Esophagus muscularis mucosa (tissue), 4 donors: ENCODE results near the gene DIRAS2. TPM values are rescaled to one million over a fixed set of nuclear protein-coding genes. Genes with fewer than 3 reads are reported as not detected.

Experiments used
- DNase-seq: peaks from one replicate; pipeline ENCODE4 v3.0.0-alpha.2; 2017; ENCODE audit errors: extremely low spot score
- H3K27ac ChIP-seq, 4 donors: fragments of 200-600 bp; sonication (generic); replicated peaks in 1 of 4; 1 replicate in 3 of 4; 2 replicates in 1 of 4; pipeline ENCODE4 v1.5.1; 2016 to 2019; ENCODE audit warnings: mild to moderate bottlenecking in 1 of 4
- H3K27me3 ChIP-seq, 4 donors: fragments of 200-600 bp; sonication (generic); one replicate each; pipeline versions ENCODE4 v1.5.1 to v1.6.0; 2016 to 2019
- H3K36me3 ChIP-seq, 4 donors: fragments of 200-600 bp; sonication (generic); one replicate each; pipeline ENCODE4 v1.5.1; 2016 to 2019
- H3K4me1 ChIP-seq, 4 donors: fragments of 200-600 bp; sonication (generic); one replicate each; pipeline ENCODE4 v1.5.1; 2016 to 2019
- H3K4me3 ChIP-seq, 4 donors: fragments of 200-600 bp; sonication (generic); 1 replicate in 2 of 4; 2 replicates in 2 of 4; pipeline ENCODE4 v1.5.1; 2016 to 2019; ENCODE audit warnings: mild to moderate bottlenecking in 4 of 4, moderate library complexity in 1 of 4
- H3K9me3 ChIP-seq, 4 donors: fragments of 200-600 bp; sonication (generic); 1 replicate in 3 of 4; 2 replicates in 1 of 4; pipeline ENCODE4 v1.5.1; 2016 to 2019
- CTCF ChIP-seq, 3 experiments: fragments of 200-600 bp in 2 of 3; fragments of 450-650 bp in 1 of 3; sonication (generic) in 2 of 3; IDR thresholded peaks; one replicate each; pipeline ENCODE4 v1.5.1; 2017 to 2019; ENCODE audit warnings: antibody characterized with exemption in 3 of 3, mild to moderate bottlenecking in 2 of 3, moderate library complexity in 1 of 3
- EP300 ChIP-seq: sonication (generic); formaldehyde crosslinking; IDR thresholded peaks from one replicate; pipeline ENCODE4 v1.6.1; 2017; ENCODE audit warnings: antibody characterized with exemption
- POLR2A ChIP-seq: fragments of 450-650 bp; IDR thresholded peaks from one replicate; pipeline ENCODE4 v1.6.1; 2017; ENCODE audit warnings: antibody characterized with exemption, moderate library complexity, mild to moderate bottlenecking, low read depth
- POLR2AphosphoS5 ChIP-seq, 2 donors: sonication (generic); formaldehyde crosslinking; IDR thresholded peaks; one replicate each; pipeline ENCODE4 v1.6.1; 2017; ENCODE audit warnings: antibody characterized with exemption in 2 of 2
- WGBS: methylation state at CpG from one replicate; pipeline ENCODE4 v1.1.5; 2018; 5-methylcytosine and 5-hydroxymethylcytosine counted together
- intact Hi-C: fragments of 100-400 bp; cut with DNase I; formaldehyde crosslinking; loops from one replicate; pipeline ENCODE4 v1.15.1; 2023
- total RNA-seq, 4 donors: library from RNA; depleted of rRNA; stranded (reverse); fragments of >200 nt; gene quantifications; one replicate each; pipeline versions ENCODE4 v1.1.0 to v1.2.1, GENCODE V29; 2016

DIRAS2 gene
- total RNA-seq, 4 donors from 2014 or later, result 0.17 TPM; not detected in 3

- H3K27me3 ChIP-seq, result peaks cover 0 to 40% (median 17%) of the 10 kb centered on the region in 4 donors
- peaks cover 0 to 14% (median 14%) of the 10 kb centered on the region in 4 donors for H3K4me1 ChIP-seq
- 64% methylated on average over 2 of the region's 2 CpGs for WGBS
- no peaks in the 10 kb centered on the region for H3K9me3 ChIP-seq
- H3K27ac ChIP-seq, result no peak overlapping the region
- H3K4me3 ChIP-seq, result no peak overlapping the region
- H3K36me3 ChIP-seq, result no peaks in the 10 kb centered on the region
- DNase-seq, result no peak
- TF ChIP-seq POLR2AphosphoS5 (IDR thresholded peaks at IDR 0.05), result no peak
- TF ChIP-seq CTCF (IDR thresholded peaks at IDR 0.05), result no peak
- TF ChIP-seq POLR2A, result no peak
- no peak for TF ChIP-seq EP300
- intact Hi-C loops, result no loop called here
Measured at GRCh38 chr9:90640361-90640760, 2.3 kb downstream of the DIRAS2 start.

GRCh38 chr9:90637626-90638025 lies 5.0 kb downstream of the DIRAS2 start:
- no peak overlapping the region for H3K27ac ChIP-seq
- H3K4me3 ChIP-seq, result no peak overlapping the region
- intact Hi-C loops, result no loop called here
- peaks cover 0 to 8% (median 7%) of the 10 kb centered on the region in 4 donors for H3K4me1 ChIP-seq
- peaks cover 0 to 16% (median 7%) of the 10 kb centered on the region in 4 donors for H3K27me3 ChIP-seq
- TF ChIP-seq EP300 (no peak), CTCF (IDR thresholded peaks at IDR 0.05) (no peak), POLR2AphosphoS5 (IDR thresholded peaks at IDR 0.05) (no peak), POLR2A (no peak)
- WGBS, result 90% methylated on average over 7 of the region's 7 CpGs
- no peak for DNase-seq
- no peaks in the 10 kb centered on the region for H3K36me3 ChIP-seq
- no peaks in the 10 kb centered on the region for H3K9me3 ChIP-seq

GRCh38 chr9:90632647-90633207 lies 9.9 kb downstream of the DIRAS2 start:
- no peaks in the 10 kb centered on the region for H3K36me3 ChIP-seq
- no peak overlapping the region for H3K27ac ChIP-seq
- WGBS, result 89% methylated on average over 8 of the region's 8 CpGs
- no peaks in the 10 kb centered on the region for H3K4me1 ChIP-seq
- H3K4me3 ChIP-seq, result no peak overlapping the region
- intact Hi-C loops, result no loop called here
- no peaks in the 10 kb centered on the region for H3K9me3 ChIP-seq
- no peak for TF ChIP-seq CTCF (IDR thresholded peaks at IDR 0.05)
- TF ChIP-seq POLR2A, result no peak
- no peak for TF ChIP-seq EP300
- TF ChIP-seq POLR2AphosphoS5 (IDR thresholded peaks at IDR 0.05), result no peak
- no peak for DNase-seq
- no peaks in the 10 kb centered on the region for H3K27me3 ChIP-seq

GRCh38 chr9:90631964-90632363 lies 10.7 kb downstream of the DIRAS2 start:
- Histone ChIP-seq H3K27me3 (no peaks in the 10 kb centered on the region), H3K9me3 (no peaks in the 10 kb centered on the region), H3K27ac (no peak overlapping the region), H3K4me3 (no peak overlapping the region), H3K4me1 (no peaks in the 10 kb centered on the region), H3K36me3 (no peaks in the 10 kb centered on the region)
- WGBS, result 95% methylated on average over 1 of the region's 1 CpG
- no peak for TF ChIP-seq EP300
- no peak for TF ChIP-seq POLR2A
- TF ChIP-seq POLR2AphosphoS5 (IDR thresholded peaks at IDR 0.05), result no peak
- no peak for TF ChIP-seq CTCF (IDR thresholded peaks at IDR 0.05)
- intact Hi-C loops, result no loop called here
- no peak for DNase-seq

GRCh38 chr9:90629991-90630390 lies 12.6 kb downstream of the DIRAS2 start:
- intact Hi-C loops, result no loop called here
- no peak for DNase-seq

More at GRCh38 chr9:90629991-90630390, 12.6 kb downstream of the DIRAS2 start:
- no peak overlapping the region for H3K4me3 ChIP-seq
- H3K36me3 ChIP-seq, result no peaks in the 10 kb centered on the region
- H3K9me3 ChIP-seq, result no peaks in the 10 kb centered on the region
- H3K27me3 ChIP-seq, result no peaks in the 10 kb centered on the region
- TF ChIP-seq EP300, result no peak
- WGBS, result 84% methylated on average over 3 of the region's 3 CpGs
- H3K4me1 ChIP-seq, result no peaks in the 10 kb centered on the region
- no peak overlapping the region for H3K27ac ChIP-seq
